HG02588 (cell line): ENCODE data around the gene LZTS2.
A peak's percentile ranks its signal among the peaks of the same experiment; 100 is the strongest.

Experiments
- ATAC-seq: cut with Tn5 transposase; IDR thresholded peaks from one replicate; pipeline ENCODE4 v1.9.1; 2021; ENCODE audit warnings: mild to moderate bottlenecking, moderate library complexity; ENCODE audit not compliant: unreplicated experiment

The LZTS2 gene

DNA sequence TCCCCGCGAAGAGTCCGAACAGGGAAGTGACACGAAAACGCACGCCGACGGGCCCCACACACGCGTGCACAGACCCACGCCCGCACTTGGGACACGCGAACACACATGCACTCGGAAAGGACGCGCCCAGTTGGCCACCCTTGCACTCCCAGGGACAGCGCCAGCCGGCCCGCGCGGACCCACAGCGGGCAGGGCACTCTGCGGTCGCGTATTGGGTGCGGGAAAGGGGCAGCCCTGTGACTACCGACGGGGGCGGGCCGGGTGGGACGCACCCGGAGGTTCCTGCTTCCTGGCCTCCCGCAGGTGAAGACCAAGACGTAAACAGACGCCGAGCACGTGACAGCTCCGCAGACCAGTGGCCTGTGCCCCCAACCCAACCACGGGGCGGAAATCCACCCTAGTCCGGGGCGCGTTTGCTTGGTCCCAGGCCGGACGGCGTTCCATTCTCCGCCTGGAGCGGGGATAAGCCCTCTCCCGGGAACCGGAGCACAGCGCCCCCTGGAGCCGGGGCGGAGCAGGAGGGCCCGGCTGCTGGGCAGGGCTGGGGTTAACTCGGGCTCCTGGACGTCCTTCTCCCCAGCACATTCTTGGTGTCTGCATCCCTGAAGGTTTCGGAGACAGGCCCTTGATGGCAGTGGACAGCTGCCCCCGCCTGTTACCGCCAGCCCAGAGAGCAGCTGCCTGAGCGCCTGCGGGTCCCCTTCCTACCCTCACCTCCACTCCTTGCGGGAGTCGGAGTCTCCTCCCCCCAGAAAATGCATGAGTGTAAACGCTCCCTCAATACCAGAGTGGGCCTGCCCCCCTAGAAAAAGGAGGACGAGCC, 2.0 kb upstream of the LZTS2 start:
- peak; percentile 31 for ATAC-seq

DNA sequence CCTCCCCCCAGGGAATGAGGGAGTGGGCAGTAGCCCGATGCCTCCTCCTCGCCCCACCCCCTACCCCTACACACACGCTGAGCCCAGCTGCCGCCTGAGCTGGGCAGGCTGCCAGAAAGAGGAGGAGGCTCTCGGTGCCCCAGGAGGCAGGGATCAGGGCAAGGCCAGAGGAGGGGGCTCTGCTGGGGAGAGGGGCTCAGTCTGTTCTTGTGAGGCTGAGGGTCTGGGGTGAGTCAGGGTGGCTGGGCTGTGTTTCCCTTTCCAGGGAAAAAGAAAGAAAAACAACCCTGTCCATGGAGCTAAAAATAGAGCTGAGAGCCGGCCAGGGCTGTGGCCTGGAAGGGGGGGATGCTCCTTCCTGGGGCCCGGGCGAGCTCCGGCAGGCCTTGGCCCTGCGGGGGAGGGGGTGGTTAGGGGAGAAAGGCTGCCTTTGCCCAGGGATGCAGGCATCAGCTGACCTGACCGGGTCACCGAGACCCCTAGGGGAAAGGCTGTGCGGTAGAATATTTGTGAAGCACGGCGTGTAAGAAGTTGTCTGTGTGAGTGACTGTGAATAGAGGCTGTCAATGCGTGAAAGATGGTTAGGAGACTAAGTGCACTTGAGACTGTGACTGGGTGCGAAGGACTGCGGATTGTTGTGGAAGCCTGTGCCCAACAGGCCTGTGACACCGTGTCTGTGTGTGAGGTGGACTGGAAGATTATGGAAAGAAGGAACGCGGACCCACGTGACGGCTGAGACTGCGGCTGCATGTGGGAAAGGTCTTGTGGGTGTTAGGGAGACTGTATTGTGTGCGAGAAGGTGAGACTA, 1.2 kb upstream of the LZTS2 start:
- ATAC-seq: peak; percentile 26

GRCh38 chr10:100998991-100999741, 442 bp upstream of the LZTS2 start:
- peak; percentile 47 for ATAC-seq

DNA sequence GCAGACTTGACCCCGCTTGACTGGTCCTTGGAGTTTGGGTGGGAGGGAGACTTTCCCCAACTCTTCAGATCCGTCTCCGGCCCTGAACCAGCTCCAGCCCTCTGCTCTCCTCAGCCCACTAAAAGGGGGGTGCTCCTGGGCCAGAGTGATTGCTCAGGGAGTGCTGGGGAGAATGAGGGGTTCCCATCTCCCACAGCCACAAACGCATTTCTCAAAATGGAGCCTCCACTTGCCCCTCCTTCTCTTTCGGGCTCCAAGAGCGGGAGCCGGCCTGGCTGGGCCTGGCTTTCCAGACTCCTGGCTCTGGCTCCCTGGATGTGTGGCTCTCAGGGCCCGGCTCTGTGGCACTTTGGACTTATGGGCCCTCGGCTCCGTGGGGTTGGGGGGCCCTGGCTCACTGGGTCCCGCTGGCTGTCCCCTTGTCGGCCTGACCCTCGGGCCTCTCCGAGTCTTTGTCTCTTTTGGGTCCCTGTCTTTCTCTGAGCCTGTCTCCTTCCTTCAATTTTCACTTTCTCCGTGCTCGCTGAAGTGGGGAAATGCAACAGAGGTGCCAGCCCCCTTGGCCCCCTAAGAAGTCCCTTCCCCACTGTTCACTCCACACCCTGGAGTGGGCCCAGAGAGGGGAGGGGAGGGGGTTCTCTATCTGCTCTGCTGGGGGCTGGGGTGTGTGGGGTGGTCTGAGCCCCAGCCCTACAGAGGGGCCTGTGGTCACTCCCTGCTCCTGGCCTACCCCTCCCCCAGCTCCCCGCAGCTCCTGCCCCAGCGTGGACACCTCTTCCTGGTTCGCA, 713 bp downstream of the LZTS2 start:
- ATAC-seq: no peak

DNA sequence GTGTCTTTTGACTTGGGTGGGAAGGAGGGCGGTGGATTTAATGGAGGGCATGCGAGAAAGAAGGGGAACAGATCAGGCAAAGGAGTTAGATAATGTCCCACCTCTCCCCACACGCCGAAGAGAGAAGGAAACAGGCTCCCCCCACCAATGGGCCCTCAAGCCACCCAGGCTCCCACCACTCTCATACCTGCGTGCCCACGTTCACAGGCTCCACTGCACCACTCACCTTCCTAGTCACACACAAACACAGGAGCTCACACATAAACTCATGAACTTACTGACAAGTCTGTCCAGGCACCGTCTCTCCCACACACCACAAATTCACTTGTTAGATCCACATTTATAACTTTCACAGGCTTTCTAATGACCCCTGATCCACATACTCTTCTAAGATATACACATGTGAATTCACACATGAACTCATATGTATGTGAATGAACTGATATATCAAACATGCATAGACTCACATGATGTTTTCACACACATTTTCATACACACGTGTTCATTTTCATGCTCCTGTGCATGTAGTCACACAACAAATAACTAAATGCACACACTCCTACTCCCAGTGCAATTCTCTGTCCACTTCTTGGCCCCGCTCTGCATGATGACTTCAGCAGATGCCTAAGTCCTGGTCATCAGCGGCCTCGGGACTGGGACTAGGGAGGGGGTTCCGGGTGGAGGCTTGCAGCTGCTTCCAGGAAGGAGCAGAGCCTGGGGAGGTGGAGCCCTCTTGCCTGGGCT, 1.5 kb downstream of the LZTS2 start:
- ATAC-seq: no peak

DNA sequence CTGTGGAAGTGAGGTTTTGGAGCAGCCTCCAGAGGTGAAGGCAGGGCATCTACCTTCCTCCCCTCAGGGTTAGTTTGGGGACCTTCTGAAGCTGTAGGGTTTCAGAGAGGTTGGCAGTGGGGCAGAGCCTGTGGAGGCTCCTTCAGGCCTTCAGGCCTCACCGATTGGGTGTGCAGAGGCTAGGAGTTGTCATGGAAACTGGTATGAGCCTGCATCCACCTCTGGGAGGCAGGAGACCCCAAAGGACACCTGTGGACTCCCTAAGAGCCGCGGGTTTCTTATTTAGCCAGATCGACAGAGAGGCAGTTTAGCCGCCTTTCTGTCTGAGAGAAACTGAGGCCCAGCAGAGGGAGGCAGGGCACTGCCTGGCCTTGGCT, 2.0 kb downstream of the LZTS2 start:
- ATAC-seq: no peak

DNA sequence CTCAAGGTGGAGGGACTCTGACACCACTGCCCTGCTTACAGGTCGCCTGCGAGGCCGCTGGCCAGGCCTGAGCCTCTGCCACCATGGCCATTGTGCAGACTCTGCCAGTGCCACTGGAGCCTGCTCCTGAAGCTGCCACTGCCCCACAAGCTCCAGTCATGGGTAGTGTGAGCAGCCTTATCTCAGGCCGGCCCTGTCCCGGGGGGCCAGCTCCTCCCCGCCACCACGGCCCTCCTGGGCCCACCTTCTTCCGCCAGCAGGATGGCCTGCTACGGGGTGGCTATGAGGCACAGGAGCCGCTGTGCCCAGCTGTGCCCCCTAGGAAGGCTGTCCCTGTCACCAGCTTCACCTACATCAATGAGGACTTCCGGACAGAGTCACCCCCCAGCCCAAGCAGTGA, 2.8 kb downstream of the LZTS2 start:
- ATAC-seq: no peak

DNA sequence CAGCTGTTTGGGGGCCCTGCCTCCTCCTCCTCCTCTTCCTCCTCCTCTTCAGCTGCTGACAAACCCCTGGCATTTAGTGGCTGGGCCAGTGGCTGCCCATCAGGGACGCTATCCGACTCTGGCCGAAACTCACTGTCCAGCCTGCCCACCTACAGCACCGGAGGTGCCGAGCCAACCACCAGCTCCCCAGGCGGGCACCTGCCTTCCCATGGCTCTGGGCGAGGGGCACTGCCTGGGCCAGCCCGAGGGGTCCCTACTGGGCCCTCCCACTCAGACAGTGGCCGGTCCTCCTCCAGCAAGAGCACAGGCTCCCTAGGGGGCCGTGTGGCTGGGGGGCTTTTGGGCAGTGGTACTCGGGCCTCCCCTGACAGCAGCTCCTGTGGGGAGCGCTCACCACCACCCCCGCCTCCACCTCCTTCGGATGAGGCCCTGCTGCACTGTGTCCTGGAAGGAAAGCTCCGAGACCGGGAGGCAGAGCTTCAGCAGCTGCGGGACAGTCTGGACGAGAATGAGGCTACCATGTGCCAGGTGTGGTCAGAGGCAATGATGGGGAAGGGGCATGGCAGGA, 4.1 kb downstream of the LZTS2 start:
- no peak for ATAC-seq

DNA sequence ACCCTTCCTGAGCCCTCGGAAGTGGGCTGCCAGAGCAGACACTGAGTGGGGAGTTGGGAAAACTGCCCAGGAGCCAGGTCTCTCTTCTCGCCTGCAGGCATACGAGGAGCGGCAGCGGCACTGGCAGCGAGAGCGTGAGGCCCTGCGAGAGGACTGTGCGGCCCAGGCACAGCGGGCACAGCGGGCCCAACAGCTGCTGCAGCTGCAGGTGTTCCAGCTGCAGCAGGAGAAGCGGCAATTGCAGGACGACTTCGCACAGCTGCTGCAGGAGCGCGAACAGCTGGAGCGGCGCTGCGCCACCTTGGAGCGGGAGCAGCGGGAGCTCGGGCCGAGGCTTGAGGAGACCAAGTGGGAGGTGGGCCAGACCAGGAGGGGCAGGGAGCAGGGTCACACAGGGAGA, 5.8 kb downstream of the LZTS2 start:
- no peak for ATAC-seq

DNA sequence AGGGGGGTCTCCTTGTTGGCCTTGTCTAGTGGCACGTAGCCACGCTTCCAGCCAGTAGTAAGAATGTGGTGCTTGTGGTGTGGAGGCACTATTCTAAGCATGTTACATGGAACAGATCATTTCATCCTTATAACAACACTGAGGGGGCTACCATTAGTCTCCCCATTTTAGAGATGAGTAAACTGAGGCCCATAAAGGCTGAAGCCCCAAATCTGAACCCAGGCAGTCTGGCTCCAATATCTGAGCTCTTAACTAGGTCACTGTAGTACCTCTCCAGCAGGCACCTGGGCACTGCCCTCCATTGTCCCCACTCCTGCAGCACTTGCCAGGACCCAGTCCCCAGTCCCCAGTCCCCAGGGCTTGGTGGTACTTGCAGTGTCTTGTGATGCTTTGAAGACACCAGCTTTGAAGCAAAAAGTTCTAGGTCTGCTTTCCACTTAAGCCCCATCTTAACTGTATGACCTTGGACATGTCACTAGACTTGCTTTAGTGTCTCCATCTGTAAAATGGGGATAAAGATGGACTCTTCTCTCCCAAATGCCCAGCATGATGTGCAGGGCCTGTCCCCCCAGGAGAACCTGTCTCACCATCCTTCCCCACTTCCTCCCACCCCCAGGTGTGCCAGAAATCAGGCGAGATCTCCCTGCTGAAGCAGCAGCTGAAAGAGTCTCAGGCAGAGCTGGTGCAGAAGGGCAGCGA, 6.4 kb downstream of the LZTS2 start:
- ATAC-seq: no peak

DNA sequence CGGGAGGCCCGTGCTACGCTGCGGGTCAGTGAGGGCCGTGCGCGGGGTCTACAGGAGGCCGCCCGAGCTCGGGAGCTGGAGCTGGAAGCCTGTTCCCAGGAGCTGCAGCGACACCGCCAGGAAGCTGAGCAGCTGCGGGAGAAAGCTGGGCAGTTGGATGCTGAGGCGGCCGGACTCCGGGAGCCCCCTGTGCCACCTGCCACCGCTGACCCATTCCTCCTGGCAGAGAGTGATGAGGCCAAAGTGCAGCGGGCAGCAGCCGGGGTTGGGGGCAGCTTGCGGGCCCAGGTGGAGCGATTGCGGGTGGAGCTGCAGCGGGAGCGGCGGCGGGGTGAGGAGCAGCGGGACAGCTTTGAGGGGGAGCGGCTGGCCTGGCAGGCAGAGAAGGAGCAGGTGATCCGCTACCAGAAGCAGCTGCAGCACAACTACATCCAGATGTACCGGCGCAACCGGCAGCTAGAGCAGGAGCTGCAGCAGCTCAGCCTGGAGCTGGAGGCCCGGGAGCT, 7.0 kb downstream of the LZTS2 start:
- ATAC-seq: no peak

GRCh38 chr10:101007099-101007711, 7.6 kb downstream of the LZTS2 start:
- no peak for ATAC-seq

- no peak for ATAC-seq
Measured at GRCh38 chr10:101007915-101008822, 8.6 kb downstream of the LZTS2 start.

GRCh38 chr10:101008823-101009423, 9.3 kb downstream of the LZTS2 start:
- ATAC-seq: no peak

- ATAC-seq: no peak
Measured at GRCh38 chr10:101010329-101010728, 10.7 kb downstream of the LZTS2 start.

GRCh38 chr10:101011517-101012423, 12.2 kb downstream of the LZTS2 start:
- no peak for ATAC-seq
